ENCODE data around the gene ANKRD55. TPM values are rescaled to one million over a fixed set of nuclear protein-coding genes. Genes with fewer than 3 reads are reported as not detected.
"Not testable (repeated sequence)": the region's sequence is repeated elsewhere in the genome, so short reads cannot be mapped to it uniquely, and the experiment has no call there.

Gene ANKRD55
- 0.96 TPM for total RNA-seq (ENCODE audit: insufficient read depth, low replicate concordance)

DNA sequence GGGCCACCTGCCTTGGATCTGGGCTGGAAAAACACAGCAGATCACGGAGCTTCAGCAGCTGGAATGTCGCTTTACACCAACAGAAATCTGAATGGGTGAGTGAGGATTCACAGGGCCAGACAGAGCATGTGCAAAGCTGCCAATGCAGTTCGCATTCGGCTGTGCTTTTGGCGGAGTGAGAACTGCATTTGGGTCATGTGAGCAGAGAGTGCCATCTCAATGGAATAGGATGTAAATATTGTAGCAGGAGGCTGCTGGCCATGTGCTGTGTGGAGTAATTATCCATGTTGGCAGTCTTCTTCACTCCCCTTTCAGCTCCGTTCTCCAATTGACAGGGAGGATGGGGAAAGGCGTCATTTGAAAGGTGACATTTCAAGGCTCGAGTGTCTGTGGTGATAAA is at the start of gene ANKRD55:
TSS of gene ANKRD55 (minus strand) at position 101 of the 400 bp plus-strand sequence. CDS start 417 bp downstream, outside the sequence.
- DNase-seq (ENCODE audit: low spot score) = peak; percentile 75

DNA sequence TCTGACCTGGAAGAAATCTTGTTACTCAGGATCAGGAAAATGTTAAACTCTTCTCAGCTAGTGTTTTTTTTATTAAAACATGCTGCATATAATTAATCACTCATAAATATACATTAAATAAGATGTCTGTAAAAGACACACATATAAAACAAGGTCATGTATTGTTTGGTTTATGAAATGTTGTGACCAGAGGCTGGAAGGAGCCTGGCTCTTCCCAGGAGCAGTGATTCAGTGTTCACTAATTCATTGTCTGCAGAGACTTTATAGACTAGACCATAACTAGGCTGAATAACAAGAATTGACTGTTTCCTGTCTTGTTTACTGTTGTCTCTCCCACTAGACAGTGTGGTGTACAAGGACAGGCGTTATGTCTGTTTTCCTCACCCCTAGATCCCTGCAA is 49.1 kb upstream of the ANKRD55 start:
- no peak for DNase-seq (ENCODE audit: low spot score)

DNA sequence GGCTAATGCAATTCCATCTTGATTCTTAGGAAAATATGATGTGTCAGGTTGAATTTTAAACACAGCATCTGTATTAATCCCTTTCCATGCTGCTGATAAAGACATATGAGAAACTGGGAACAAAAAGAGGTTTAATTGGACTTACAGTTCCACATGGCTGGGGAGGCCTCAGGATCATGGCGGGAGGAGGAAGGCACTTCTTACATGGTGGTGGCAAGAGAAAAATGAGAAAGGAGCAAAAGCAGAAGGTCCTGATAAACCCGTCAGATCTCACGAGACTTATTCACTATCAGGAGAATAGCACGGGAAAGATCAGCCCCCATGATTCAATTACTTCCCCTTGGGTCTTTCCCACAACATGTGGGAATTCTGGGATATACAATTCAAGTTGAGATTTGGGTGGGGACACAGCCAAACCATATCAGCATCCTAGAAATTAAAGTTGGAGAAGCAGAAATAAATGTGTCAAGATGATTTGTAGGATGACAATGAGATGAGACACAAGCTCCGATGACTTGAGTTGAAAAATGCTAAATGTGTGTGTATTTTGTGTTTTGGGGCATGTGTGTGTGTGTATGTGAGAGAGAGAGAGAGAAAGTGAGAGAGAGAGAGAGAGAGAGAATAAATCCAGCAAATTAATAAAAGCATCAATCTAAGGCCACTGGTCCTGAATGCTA is 48.5 kb upstream of the ANKRD55 start:
- no peak for DNase-seq (ENCODE audit: low spot score)

DNA sequence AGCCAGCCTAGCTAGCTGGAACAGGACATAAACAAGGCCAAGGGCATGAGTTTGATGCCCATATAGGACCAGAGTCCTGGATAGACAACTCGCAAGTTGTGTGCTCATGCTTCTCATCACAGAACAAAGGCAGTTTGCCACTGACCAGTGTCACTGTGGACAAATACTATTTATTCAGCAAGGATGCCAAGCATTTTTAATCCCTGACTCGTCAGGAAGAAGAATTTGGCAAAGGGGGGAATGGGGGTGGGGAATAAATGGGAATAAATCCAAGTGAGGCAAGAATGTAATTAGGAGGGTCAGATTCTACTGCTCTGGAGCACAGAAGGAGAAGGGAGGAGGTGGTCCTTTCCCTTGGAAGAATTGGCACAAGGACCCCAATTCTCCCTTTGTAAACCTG is 46.8 kb upstream of the ANKRD55 start:
- DNase-seq (ENCODE audit: low spot score) = no peak

DNA sequence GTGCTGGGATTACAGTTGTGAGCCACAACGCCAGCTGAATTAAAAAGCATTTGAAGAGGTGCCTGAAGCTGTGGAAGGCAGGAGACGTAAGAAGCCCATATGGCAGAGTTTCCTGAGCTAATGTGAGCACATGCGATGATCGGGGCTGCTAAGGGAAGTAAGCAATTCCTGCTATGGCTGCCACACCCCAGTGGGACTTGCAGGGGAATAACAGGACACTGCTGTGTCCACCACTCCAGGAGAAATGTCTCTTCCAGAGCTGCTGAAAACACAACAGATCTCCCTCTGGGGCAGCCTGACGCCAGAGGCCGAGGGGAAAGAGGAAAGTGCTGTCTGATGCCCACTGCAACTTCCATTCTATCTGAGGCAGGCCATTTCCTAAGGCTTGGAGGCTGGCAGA is 46.2 kb upstream of the ANKRD55 start:
- DNase-seq (ENCODE audit: low spot score) = no peak

DNA sequence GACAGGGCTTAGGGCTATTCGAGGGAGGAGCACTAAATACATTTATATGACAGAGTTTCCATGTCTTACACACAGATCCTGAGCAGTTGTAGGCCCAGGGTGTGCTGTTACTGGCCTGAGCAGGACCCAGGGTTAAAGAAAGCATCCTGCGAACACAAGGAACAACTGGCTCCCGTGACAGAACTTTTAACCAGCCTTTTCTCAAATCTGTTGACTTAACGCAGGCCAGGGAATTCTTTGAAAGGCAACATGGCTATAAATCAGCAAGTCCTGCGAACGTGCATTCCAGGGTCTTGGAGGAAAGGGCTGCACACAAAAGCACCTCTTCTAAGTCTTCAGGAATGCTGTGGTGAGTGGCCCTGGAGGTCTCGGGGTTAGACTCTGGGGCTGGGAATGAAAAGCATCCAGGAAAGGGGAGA is 45.2 kb upstream of the ANKRD55 start:
- DNase-seq (ENCODE audit: low spot score) = peak; percentile 54

DNA sequence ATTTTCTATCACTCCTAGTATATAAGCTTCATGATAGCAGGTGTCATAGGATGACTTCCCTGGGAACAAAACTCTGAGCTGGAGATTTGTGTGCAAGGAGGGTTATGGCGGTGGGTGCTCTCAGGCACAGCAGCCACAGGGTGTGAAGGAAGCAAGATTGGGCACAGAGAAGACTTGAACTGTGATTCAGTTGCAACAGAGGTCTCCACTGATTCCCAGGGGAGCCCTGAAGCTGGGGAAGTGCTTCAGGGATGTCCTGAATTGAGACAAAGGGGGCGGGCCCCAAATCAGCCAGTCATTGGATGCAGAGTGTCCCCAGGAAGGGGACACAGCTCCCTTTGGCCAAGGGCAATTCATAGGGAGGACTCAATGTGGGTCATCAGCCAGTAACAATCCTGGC is 44.4 kb upstream of the ANKRD55 start:
- no peak for DNase-seq (ENCODE audit: low spot score)

DNA sequence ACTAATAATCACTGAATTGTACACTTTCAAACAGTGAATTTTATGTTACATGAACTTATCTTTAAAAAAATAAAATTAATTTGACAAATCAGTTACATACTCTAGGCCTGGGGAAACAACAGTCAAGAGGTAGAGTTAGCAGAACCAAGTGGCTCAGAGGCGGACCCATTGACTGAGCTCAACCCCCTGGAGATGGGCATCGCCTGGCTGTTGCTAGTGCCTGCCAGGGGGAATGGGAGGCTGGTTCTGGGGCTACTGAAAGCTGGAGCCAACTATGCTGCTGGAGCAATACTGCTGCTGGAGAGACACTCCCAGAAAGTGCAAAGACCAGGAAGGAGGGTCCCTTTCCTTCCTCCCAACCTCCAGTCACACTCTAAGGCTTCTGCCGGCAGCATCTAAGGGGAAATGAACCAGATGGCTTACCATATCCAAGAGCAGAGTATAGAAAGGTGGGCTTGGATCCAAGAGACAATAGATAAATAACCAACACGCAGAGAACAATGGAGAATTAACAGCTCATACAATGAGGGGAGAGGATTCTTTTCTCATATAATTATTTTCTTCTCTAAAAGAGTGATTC is 40.3 kb upstream of the ANKRD55 start:
- no peak for DNase-seq (ENCODE audit: low spot score)

DNA sequence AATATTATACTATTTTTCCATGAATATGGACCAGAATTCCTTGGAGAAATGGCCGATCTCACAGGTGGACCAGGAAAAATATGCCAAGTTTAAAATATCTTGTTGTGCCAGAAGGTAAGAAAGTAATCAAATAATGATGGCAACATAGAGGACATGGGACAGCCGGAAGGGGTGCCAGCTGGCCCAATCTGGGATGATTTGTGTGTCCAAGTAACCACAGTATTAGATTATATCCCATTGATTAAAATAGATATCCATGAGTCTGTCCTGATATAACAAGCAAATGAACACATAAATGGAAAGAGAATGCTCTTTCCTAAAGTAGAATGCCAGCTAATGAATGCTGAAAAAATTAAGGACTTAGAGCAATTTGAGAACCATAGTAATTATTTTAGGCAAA is 39.6 kb upstream of the ANKRD55 start:
- no peak for DNase-seq (ENCODE audit: low spot score)

DNA sequence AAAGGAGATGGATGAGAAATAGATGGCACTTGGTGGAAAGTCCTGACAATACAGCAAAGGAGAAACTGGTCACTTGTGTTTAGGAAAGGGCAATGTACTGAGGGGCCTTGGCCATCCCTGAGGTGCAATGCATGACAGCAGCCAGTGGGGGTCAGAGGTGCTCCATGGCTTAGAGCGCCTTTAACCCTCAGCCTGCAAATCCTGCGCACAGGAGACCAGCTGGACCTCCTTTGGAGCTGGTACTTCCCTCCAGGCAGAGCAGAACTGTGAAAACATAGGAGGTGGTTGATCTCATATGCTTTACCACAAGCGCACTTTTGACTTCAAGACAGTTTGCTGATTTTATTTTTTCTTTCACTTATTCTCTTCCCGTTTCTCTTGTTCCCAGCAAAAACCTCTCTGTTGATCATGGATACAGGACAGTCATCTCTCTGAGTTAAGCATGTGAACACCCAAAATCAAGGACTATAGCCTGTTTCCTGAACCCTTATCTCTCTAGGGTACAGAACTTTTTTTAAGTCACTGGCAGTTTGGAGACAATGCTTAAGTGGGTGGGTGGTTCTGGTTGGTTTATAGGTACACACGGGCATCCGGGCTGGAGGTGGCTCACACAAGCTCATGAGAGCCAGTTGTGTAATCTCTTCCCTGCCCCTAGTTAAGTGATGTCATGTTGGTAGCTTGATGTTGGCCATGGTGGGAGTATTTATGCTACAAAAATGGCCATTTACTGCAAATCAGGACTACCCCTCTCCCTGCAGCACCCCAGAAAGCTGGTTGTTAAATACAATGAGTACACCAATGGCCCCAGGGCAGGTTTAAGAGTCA is 37.6 kb upstream of the ANKRD55 start:
- DNase-seq (ENCODE audit: low spot score) = peak; percentile 93

DNA sequence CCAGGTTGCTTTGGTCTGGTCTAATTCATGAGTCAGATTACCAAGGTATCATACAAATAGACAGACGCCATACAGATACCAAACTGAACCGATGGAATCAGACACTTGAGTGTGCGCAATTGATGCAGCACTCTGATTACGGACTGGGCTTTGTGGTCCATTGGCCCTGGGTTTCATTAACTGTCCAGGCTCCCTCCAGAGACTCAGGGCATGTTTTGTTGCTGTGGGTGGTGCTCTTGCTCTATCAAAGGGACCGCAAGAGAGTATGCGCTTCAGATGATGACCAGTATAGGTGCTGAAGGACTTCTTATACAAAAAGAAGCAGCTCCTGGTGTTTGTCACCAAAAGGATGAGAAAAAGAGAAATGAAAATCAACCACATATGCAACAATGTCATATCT is 36.9 kb upstream of the ANKRD55 start:
- peak; percentile 57 for DNase-seq (ENCODE audit: low spot score)

DNA sequence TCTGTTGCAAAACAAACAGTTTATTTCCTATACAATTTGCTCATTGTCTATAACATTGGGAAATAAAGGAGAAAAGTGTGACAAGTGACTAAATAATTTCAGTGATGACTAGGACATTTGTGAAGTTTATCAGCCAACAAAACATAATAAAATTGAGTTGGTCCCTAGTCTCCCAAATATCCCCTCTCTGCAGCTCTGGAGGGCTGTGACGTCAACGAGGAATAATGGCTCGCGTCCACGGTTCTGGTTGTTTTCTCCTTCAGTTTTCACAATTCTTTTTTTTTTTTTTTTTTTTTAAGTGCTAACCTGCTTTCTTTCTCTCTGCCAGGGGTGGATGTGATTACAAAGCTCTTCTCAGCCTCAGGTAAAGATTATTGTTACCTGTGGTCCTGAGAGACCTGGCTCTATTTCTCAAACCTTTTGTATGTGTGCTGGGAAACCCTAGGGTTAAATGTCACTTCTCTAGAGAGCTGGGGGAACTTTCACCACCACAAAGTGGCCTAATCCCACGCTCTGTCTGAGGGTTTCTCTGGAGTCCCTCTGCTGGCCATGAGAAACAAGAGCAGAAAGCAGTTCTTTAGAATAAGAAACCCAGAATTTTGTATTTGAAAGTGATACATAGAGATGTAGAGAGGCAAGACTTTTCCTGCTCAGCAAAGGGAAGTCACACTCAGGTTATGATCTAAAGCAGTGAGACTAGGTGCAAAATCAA is 36.2 kb upstream of the ANKRD55 start:
- peak; percentile 83 for DNase-seq (ENCODE audit: low spot score)

DNA sequence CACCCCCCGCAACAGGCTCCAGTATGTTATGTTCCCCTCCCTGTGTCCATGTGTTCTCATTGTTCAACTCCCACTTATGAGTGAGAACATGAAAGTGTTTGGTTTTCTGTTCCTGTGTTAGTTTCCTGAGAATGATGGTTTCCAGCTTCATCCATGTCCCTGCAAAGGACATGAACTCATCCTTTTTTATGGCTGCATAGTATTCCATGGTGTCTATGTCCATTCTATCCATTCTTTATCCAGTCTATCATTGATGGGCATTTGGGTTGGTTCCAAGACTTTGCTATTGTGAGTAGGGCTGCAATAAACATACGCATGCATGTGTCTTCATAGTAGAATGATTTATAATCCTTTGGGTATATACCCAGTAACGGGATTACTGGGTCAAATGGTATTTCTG is 35.6 kb upstream of the ANKRD55 start:
- DNase-seq (ENCODE audit: low spot score) = not testable (repeated sequence)

DNA sequence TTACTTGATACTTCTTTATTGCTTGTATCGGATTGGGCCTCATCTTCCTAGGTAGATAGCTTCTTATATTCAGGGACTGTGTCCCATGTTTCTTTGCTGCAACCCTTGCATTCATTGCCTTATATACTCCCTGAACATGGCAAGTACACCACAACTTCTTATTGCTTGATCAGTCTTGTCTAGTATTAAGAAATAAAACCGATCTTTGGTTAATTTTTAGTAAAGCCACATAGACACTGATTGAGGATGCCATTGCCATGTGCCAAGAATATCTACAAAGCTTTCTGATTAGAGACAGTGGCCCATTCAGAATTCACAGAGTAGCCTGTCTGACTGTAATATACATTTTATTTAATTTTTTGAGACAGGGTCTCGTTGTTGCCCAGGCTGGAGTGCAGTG is 34.7 kb upstream of the ANKRD55 start:
- no peak for DNase-seq (ENCODE audit: low spot score)

DNA sequence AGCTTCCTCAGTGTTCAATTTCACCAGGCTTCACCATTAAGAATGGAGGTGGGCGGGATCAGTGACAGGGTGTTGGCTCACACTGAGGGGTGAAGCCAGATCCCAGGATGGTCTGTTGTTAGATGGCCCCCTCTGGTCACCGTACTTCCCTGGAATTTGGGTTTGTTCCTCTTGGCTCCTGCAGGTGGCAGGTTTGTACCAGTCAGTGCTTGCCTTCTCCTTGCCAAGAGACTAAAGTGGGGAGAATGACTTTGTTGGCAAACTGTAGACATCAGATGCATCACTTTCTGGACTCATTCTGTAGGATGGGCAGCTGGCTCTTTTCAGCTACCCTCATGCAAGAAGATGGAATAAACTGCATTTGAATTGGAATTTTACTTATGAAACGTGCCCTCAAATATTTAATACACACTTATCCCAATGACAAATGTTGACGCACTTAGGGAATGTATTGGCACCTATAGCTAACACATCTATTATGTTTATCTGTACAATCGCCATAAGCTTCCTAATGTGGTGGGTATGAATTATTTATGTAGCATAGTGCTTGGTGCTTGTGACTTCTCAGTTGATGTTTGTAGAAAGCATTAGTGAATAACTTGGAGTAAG is 31.4 kb upstream of the ANKRD55 start:
- DNase-seq (ENCODE audit: low spot score) = no peak

DNA sequence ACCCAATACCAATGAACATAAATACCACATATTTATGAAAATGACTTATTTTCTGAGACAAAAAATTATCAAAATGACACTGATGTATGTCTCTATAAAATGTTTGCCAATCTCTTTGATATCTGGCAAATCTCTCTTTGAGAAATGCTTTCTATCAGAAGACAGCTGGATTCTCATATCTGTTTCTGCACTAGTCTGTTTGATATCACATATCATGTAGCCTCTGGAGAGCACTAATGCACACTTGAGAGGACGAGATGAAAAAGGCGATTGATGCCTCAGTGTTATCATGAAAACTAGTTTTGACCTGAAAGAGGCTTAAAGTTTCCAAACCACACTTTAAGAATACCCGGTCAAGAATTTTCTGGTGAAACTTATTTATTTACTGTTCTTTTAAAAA is 29.1 kb upstream of the ANKRD55 start:
- DNase-seq (ENCODE audit: low spot score) = peak; percentile 95

DNA sequence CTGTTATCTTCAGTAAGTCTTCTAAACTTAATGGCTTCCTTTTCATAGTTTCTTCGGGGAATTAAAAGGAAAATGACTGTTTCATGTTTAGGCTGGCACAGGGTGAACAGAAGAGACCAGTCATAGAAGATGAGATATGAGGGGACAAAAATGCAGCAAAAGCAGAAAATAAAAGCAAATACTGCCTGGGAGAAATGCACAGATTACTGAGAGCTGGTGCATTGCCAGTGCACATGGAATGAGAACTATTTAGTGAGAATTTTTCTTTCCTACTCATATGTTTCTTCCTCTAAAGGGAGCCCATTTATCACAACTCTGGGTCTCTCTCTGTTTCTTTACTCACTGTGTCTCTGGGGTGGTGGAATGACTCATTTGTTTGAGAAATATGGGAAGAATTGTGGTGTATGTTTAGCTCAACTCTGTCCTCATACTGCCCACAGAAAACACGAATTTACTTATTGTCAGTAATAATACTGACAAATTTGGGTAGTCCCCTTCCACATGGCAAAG is 25.9 kb upstream of the ANKRD55 start:
- DNase-seq (ENCODE audit: low spot score) = peak; percentile 99

DNA sequence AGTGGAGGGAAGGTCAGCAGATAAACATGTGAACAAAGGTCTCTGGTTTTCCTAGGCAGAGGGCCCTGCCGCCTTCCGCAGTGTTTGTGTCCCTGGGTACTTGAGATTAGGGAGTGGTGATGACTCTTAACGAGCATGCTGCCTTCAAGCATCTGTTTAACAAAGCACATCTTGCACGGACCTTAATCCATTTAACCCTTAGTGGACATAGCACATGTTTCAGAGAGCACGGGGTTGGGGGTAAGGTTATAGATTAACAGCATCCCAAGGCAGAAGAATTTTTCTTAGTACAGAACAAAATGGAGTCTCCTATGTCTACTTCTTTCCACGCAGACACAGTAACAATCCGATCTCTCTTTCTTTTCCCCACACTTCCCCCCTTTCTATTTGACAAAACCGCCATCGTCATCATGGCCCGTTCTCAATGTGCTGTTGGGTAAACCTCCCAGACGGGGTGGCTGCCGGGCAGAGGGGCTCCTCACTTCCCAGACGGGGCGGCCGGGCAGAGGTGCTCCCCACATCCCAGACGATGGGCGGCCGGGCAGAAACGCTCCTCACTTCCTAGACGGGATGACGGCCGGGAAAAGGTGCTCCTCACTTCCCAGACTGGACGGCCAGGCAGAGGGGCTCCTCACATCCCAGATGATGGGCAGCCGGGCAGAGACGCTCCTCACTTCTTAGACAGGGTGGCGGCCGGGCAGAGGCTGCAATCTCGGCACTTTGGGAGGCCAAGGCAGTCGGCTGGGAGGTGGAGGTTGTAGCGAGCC is 24.8 kb upstream of the ANKRD55 start:
- DNase-seq (ENCODE audit: low spot score) = not testable (repeated sequence)

DNA sequence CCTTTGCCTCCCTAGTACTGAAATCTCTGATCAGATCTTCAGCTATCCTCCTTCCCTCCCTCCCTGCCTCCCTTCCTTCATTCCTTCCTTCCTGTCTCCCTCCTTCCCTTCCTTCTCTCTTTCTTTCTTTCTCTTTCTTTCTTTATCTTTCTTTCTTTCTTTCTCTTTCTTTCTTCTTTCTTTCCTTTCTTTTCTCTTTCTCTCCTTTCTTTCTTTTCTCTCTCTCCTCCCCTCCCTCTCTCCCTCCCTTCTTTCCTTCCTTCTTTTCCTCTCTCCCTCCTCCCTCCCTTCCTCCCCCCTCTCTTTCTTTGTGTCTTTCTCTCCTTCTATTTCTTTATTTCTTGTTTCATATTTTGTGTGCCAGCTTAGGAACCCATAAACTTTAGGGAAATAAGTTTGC is 23.9 kb upstream of the ANKRD55 start:
- DNase-seq (ENCODE audit: low spot score) = no peak

DNA sequence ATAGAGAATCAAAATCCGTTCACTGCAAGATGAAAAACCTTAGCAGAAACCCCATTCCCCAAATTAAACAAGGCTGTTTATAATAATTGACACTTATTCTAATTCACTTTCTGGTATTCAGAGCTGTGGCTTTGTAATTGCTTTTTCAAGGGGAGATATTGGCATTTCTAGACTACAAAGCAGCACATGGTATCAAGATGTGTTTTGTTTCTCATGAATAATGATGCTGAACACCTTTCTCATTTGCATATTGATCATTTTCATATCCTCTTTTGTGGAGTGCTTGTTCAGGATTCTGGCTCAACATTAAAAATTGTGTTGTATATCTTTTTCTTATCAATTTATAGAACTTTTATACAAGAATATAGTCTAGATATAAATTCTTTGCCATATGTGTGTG is 22.4 kb upstream of the ANKRD55 start:
- DNase-seq (ENCODE audit: low spot score) = no peak

DNA sequence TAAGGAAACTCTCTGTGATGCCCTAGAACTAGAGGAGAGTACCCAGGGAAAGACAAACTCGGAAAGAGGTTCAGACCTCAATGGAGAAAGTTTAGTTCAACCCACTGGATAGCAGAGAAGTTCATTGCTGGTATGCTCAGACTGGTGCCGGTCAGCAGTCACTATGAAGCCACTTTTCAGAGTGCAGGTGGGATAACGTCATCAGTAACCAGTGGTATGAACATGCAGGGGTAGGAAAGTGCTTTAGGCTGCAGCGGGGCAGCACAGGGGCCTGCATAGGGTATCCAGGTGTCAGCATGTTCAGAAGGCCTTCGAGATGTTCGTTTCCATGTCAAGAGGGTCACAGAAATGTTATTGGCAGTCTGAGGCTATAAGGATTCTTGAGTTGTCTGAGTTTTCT is 20.8 kb upstream of the ANKRD55 start:
- no peak for DNase-seq (ENCODE audit: low spot score)
